Activated CD8-positive, alpha-beta memory T cell treated with anti-CD3 and anti-CD28 coated beads, Interleukin-2, amount 50 U/mL, for 1 hour (primary cell): ENCODE data around the gene METRN.
"Not testable (repeated sequence)": the region's sequence is repeated elsewhere in the genome, so short reads cannot be mapped to it uniquely, and the experiment has no call there.

ENCODE experiments used
- DNase-seq: peaks from one replicate; pipeline ENCODE4 v3.0.0-alpha.2; 2020; ENCODE audit errors: extremely low read depth

The METRN gene

DNA sequence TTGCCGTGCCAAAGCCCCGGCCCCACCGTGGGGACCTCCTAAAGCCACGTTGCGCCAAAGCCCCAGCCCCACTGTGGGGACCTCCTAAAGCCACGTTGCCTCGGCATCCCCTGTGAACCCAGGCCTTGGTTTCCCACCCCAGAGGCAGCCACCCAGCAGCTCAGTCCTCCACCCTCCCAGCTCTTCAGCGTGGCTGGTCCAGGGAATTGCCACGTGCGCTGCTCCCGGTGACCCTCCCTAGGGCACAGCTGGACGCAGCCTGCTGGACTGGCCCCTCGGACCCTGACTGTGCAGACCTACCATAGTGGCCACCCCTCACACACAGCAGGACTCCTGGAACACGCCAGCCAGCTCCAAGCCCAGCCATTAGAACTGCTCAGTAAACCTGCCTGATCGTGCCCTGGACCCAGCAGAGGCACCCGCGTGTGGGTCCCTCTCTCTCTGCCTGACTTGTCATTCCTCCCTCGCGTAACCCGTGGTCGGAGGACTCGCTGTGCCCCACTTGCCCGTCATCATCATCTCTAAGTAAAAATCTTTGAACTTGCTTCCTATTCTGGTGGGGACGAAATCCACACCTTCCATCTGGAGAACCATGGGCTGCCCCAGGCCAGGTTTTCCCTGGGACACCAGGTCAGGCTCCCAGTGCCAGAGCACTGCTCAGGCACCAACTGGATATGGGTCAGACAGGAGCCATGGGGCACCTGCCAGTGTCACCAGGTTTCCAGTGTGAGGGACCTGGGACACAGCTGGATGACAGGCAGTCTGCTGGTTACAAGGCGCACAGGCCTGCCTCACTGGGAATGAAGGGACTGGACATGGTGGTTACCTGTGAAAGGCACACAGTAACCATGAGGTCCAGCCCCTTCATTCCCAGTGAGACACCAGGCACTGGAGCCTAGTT, 20.3 kb downstream of the METRN start:
- no peak for DNase-seq

- DNase-seq: no peak
Measured at GRCh38 chr16:735982-736453, 21.1 kb downstream of the METRN start.

DNA sequence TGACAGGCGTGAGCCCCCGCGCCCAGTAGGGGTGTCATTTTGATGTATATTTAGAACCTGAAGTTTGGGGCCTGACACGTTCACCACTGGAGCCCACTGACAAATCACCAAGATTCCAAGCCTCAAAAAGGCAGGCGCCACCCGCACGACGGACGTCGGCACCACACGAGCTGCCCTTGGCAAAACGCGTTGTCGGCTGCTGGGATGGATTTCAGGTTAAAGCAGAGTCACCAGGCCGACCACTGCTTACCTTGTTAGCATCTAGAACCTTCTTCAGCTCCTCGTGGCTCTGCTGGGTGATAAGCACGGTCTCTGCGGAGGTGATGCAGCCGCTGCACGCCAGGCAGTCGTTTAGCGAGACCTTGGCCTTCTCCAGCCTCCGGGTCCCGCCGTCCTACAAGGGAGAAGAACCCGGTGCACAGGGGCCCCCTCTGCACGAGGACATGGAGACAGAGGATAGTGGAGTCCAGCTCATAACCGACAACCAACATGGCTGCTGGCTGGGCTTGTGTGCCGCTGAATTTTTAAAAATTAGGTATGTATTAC, 22.1 kb downstream of the METRN start:
- DNase-seq: no peak

- no peak for DNase-seq
Measured at GRCh38 chr16:739560-740458, 24.9 kb downstream of the METRN start.

- no peak for DNase-seq
Measured at GRCh38 chr16:740459-740763, 25.5 kb downstream of the METRN start.

- peak; percentile 70 for DNase-seq
Measured at GRCh38 chr16:740764-741505, 26.0 kb downstream of the METRN start, which contains the start of gene CIAO3. Gene CIAO3 (minus strand): TSS chr16:740997. CDS start chr16:740985, 12 bp downstream.

GRCh38 chr16:741986-742629, 27.2 kb downstream of the METRN start:
- no peak for DNase-seq

DNA sequence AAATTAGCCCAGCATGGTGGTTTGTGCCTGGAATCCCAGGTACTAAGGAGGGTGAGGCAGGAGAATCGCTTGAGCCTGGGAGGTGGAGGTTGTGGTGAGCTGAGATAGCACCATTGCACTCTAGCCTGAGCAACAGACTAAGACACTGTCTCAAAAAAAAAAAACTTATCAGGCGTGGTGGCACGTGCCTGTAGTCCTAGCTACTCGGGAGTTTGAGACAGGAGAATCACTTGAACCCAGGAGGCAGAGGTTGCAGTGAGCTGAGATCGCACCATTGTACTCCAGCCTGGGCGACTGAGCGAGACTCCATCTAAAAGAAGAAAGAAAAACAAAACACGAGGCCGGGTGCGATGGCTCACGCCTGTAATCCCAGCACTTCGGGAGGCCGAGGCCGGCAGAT, 28.0 kb downstream of the METRN start:
- not testable (repeated sequence) for DNase-seq

DNA sequence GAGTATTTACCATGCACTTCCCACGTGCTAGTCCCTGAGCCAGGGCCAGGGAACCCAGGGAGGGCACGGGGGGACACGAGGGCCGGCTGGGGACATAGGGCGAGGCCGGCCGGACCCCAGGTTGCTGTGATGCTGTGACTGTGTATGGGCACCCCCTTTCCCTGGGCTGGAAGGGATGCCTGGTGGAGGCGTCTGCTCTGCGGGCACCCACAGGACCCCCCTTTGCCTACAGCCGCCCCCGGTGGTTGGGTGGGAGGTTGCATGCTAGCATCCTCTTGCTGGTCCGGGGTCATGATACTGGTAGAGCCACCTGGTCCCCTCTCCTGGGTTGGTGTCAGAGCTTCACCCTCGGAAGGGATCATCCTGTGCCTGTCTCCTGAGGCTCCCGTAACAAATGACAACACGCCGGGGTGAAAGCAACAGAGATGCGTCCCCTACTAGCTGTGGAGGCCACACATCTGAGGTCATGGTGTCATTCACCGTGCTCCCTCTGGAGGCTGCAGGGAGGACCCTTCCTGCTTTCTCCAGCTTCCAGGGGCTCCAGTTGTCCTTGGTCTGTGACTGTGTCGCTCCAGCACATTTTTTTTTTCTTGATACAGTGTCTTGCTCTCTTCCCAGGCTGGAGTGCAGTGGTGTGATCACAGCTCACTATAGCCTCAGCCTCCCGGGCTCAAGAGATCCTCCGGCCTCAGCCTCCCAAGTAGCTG, 29.0 kb downstream of the METRN start:
- DNase-seq: no peak

DNA sequence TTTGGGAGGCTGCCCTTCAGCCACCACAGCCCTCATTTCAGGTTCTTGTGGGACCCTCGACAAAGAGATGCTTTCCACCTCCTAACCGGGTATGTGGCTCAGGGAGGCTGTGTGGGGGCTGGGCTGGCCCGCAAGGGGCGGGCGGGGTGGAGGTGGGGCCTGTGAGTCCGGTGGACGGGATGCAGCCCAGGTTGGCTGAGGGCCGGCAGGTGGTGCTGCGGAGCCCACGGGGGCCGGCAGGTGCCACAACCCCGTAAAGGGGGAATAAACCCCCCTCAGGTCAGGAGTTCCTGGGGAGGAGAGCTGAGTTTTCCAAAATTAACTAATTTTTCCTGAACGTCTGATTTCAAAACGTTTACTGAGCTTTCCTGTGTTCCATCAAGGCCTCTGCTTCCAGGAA, 30.8 kb downstream of the METRN start:
- DNase-seq: no peak

- DNase-seq: no peak
Measured at GRCh38 chr16:746637-747036, 31.7 kb downstream of the METRN start.

DNA sequence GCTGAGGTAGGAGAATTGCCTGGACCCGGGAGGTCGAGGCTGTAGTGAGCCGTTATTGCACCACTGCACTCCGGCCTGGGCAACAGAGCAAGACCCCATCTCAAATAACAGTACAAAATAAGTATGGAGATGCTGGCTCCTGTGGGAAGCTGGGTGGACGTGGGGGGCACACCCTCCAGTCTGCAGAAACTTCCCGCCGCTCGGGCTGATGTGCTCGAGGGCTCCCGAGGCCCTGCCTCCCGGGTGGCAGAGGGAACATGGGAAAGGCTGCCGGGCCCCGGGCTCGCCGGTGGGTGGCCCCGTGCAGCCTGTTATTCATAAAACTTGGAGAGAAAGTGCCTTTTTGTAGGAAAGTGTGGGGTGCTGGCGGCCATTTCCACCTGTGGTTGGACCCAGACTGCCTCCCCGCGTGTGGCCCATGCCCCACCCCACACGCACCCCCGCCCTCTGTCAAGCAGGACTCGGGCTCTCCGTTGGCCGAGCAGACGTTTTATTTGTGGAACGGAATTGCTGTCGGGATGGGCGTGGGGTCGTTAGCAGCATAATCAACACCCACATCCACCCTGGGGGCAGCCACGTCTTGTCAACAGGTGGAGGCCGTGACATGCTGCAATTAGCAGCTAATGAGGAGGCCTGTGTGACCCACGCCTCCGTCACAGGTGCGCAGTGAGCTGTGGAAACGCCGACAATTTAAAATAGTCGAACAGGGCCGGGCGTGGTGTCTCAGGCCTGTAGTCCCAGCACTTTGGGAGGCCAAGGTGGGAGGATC, 33.2 kb downstream of the METRN start:
- DNase-seq: no peak

DNA sequence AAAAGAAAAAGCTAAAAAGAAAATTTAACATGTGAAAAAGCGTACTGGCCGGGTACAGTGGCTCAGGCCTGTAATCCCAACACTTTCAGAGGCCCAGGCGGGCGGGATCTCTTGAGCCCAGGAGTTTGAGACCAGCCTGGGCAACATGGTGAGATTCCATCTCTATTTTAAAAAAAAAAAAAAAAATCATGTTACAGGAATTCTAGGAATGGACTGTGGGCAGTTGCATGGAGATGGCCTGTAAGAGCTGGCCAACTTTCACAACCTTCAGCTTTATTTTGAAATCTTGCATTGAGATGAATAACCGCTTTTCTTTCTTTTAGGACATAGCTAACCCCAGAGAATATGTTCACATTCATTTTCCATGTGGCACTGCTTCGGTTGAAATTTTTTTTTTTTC, 34.1 kb downstream of the METRN start:
- no peak for DNase-seq

DNA sequence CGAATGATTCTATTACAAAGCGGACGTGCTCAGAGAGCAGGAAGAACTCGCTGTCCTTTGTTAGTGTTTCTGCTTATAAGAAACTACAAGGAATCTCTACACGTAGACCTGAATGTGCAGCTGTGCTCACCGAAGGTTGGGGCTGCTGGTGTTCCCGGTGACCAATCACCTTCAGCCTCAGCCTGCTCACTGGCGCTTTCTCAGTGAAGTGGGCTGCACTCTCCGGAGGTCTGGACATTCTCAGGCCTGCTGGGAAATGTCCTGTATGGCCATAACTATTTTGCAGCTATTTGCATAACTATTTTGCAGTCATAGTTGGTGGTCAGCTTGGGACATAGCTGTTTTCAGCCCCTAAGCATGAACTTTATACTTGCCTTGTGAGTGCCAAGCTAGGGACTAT, 35.6 kb downstream of the METRN start:
- DNase-seq: no peak

GRCh38 chr16:751152-752006, 36.5 kb downstream of the METRN start:
- no peak for DNase-seq

DNA sequence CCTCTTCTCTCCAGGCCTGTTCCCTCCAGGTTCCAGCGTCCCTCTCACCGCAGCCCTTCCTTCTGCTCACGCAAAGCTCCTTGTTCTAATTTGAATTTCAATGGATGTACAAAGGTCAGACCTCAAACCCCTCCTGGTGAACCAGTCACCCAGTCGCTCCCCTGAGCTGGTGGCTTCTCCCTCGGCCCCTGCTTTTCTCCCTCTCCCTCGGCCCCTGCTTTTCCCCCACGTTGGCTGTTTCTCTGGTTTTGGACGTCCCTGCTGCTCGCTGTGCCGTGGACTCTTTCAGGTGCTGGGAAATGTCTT, 37.0 kb downstream of the METRN start:
- no peak for DNase-seq

DNA sequence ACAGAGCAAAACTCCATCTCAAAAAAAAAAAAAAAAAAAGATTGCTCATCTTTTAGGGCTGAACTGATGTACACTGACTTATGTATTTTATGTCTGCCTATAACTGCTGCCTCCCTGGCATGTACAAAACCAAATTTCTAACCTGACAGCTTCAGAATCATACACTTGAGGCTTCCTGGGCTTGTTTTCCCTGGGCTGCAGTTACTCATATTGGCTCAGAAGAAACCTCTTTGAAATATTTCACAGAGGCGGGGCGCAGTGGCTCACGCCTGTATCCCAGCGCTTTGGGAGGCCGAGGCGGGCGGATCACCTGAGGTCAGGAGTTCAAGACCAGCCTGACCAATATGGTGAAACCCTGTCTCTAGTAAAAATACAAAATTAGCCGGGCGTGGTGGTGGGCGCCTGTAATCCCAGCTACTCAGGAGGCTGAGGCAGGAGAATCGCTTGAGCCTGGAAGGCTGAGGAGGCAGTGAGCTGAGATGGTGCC, 39.2 kb downstream of the METRN start:
- DNase-seq: not testable (repeated sequence)

DNA sequence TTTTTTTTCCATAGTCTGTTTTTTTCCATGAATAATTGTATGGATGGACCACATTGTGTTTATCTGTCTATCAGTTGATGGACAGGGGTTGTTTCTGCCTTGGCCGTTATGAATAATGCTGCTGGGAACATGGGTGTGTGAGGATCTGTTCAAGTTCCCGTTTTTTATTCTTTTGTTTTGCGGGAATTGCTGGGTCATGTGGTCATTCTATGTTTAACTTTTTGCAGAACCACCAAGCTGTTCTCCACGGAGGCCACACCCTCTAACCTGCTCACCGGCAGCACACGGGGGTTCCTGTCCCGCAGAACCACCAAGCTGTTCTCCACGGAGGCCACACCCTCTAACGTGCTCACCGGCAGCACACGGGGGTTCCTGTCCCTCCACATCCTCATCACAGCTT, 39.7 kb downstream of the METRN start:
- DNase-seq: no peak

GRCh38 chr16:756428-756827, 41.5 kb downstream of the METRN start:
- no peak for DNase-seq
